Naive B cell (primary cell): ENCODE data around the gene GRIN2A. TPM values are rescaled to one million over a fixed set of nuclear protein-coding genes. Genes with fewer than 3 reads are reported as not detected.

ENCODE experiments used
- ATAC-seq, 2 donors: fragments of 150-1000 bp; cut with Tn5 transposase; 2 replicates each; pipeline ENCODE4 v1.10.0; 2021; ENCODE audit warnings: low read depth in 2 of 2, mild to moderate bottlenecking in 2 of 2, moderate library complexity in 2 of 2
- DNase-seq: peaks from one replicate; pipeline ENCODE4 v3.0.0; 2022
- H3K27ac Mint-ChIP-seq, 6 donors: one replicate each; pipeline ENCODE4 v1.8.0; 2020 to 2022; ENCODE audit warnings: mild to moderate bottlenecking in 6 of 6, mixed read lengths in 6 of 6, moderate library complexity in 5 of 6, inconsistent platforms in 2 of 6
- H3K27me3 Mint-ChIP-seq, 3 donors: one replicate each; pipeline ENCODE4 v1.8.0; 2021 to 2022; ENCODE audit warnings: mixed read lengths in 3 of 3, mild to moderate bottlenecking in 1 of 3
- H3K36me3 Mint-ChIP-seq, 2 donors: one replicate each; pipeline ENCODE4 v1.8.0; 2020 to 2022; ENCODE audit warnings: mixed read lengths in 2 of 2, inconsistent platforms in 1 of 2, mild to moderate bottlenecking in 1 of 2
- H3K4me1 Mint-ChIP-seq, 3 donors: one replicate each; pipeline ENCODE4 v1.8.0; 2020 to 2022; ENCODE audit warnings: mixed read lengths in 3 of 3, inconsistent platforms in 1 of 3, mild to moderate bottlenecking in 1 of 3, moderate library complexity in 1 of 3
- H3K4me3 Mint-ChIP-seq, 8 donors: one replicate each; pipeline ENCODE4 v1.8.0; 2020 to 2022; ENCODE audit warnings: mild to moderate bottlenecking in 8 of 8, mixed read lengths in 8 of 8, moderate library complexity in 8 of 8, inconsistent platforms in 2 of 8
- H3K9me3 Mint-ChIP-seq, 7 donors: one replicate each; pipeline ENCODE4 v1.8.0; 2020 to 2022; ENCODE audit warnings: mixed read lengths in 7 of 7, mild to moderate bottlenecking in 5 of 7, inconsistent platforms in 2 of 7, moderate library complexity in 1 of 7
- polyA plus RNA-seq, 6 donors: library from polyadenylated mRNA; unstranded; fragments of 300-500 nt; fragmentation: Illumina TruSeq; gene quantifications; one replicate each; pipeline ENCODE4 v1.2.3, GENCODE V29; 2021; ENCODE audit warnings: low read depth in 6 of 6

GRIN2A gene
- polyA plus RNA-seq, 6 donors from 2014 or later, result 0.04 to 0.53 (median 0.17) TPM; not detected in 3

DNA sequence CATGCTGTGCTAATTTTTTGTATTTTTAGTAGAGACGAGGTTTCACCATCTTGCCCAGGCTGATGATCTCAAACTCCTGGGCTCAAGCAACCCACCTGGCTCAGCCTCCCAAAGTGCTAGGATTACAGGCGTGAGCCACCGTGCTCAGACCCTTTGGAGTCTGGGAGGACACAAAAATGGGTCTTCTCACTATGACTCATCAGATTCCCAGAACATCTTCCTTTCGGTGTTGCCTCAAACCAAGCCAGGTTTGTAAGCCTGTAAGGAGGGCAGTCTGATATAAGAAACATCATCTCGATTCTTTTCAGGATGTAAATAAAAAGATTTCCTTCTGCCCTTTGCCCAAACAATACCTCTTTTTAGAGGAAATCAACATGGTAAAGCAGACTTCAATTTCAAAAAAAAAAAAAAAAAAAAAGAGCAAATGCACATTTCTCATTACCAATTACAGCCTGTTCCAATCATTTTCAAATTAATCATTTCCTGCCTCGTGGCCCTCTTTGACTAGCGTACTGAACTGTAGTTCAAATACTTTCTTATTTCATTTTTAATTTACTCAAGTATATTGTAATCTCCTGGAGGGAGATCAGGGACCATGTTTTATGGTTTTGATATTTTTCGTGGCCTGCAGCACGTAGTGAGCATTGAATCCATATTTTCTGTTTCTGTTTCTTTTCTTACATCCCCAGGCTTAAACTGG lies 409.6 kb downstream of the GRIN2A start:
- H3K27ac Mint-ChIP-seq, result no peak overlapping the region
- ATAC-seq (no peak), DNase-seq (no peak)
- no peaks in the 10 kb centered on the region for H3K36me3 Mint-ChIP-seq
- no peaks in the 10 kb centered on the region for H3K4me1 Mint-ChIP-seq
- H3K4me3 Mint-ChIP-seq, result no peak overlapping the region
- peaks cover 0 to 15% (median 0%) of the 10 kb centered on the region in 3 donors for H3K27me3 Mint-ChIP-seq
- H3K9me3 Mint-ChIP-seq, result peaks cover 0 to 7% (median 3%) of the 10 kb centered on the region in 7 donors

DNA sequence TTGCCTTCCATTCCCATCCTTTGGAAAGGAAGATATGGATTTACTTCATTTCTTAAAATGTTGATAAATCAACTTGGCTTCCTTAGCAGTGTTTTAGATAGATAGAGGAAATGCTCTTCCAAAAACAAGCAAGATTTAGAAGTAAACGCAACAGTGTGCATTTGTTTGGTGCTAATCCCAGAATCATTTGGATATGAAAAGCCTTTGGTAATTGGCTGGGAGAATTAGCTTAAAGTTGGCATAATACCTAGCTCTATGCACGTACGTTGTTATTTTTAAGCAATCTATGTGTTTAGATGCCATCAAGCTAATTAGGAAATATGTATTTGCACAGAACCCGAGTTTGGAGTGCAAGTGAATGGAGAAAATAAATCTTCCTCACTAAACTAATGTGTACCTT lies 415.3 kb downstream of the GRIN2A start:
- Mint-ChIP-seq H3K36me3 (no peaks in the 10 kb centered on the region), H3K9me3 (peaks cover 0 to 2% (median 0%) of the 10 kb centered on the region in 7 donors), H3K4me1 (no peaks in the 10 kb centered on the region), H3K4me3 (no peak overlapping the region), H3K27me3 (peaks cover 0 to 8% (median 2%) of the 10 kb centered on the region in 3 donors), H3K27ac (no peak overlapping the region)
- no peak for DNase-seq
- ATAC-seq, result no peak

DNA sequence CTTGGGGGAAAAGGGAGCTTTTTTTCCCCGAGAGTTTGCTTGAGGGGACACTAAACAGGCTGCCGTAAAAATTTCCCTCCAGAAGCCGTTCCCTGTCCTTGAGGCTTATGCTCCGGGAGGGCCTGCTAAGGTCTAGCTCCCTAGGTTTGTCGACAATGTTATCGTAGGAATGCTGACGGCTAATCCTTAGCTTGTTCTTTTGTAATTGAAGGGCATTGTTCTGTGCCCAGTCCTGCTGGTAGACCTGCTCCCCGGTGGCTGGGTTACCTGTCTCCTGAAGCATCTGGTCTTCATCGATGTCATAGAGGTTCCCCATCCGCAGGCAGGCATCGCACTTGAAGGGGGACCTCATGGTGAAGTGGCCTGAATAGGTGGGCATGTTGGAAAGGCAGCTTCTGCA lies 418.7 kb downstream of the GRIN2A start:
- Mint-ChIP-seq H3K9me3 (peaks cover 0 to 2% (median 0%) of the 10 kb centered on the region in 7 donors), H3K36me3 (no peaks in the 10 kb centered on the region), H3K4me1 (no peaks in the 10 kb centered on the region), H3K4me3 (no peak overlapping the region), H3K27me3 (peaks cover 4 to 15% (median 5%) of the 10 kb centered on the region in 3 donors), H3K27ac (no peak overlapping the region)
- no peak for DNase-seq
- ATAC-seq, result no peak

DNA sequence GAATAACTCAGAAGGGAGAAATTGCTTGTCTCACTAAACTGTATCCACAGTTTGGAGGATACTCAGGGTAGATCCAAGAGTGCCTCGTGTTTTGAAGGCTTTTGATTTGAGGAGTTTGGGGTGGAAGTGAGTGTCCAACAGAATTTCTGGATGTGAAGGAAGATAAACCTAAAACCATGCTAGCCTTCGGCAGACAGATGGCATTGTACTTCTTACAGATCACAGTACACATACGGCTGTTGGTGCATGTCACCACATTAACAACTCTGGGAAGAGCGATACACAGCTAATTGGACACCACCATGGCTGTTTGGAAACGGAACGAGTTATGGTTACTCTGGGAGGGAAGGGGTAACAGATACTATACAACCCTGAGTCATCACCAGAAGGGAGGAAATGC lies 420.4 kb downstream of the GRIN2A start:
- H3K27me3 Mint-ChIP-seq, result peaks cover 6 to 15% (median 13%) of the 10 kb centered on the region in 3 donors
- no peaks in the 10 kb centered on the region for H3K4me1 Mint-ChIP-seq
- H3K36me3 Mint-ChIP-seq, result no peaks in the 10 kb centered on the region
- H3K4me3 Mint-ChIP-seq, result no peak overlapping the region
- DNase-seq, result no peak
- no peak overlapping the region for H3K27ac Mint-ChIP-seq
- H3K9me3 Mint-ChIP-seq, result peaks cover 0 to 2% (median 0%) of the 10 kb centered on the region in 7 donors
- no peak for ATAC-seq

DNA sequence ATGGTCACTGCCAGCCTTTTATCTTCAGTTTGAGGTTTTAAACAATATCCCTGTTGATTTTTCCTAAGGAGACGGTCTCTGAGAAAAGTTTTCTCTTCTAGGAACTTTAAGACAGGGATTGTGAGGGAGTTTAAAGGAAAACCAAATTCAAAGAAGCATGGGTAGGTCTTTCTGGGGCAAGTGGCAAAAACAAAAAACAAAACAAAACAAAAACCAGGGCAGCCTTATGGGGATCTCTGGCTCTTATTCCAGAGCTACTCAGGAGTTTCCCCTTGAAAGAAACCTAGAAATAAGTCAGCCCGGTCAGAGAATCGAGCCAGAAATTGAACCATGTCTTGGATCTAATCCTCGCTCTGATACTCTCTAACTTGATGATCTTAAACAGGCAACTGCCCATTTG lies 424.5 kb downstream of the GRIN2A start:
- Mint-ChIP-seq H3K27me3 (peaks cover 6 to 16% (median 15%) of the 10 kb centered on the region in 3 donors), H3K4me1 (no peaks in the 10 kb centered on the region), H3K4me3 (no peak overlapping the region), H3K9me3 (no peaks in the 10 kb centered on the region), H3K36me3 (no peaks in the 10 kb centered on the region), H3K27ac (no peak overlapping the region)
- DNase-seq (no peak), ATAC-seq (no peak)

DNA sequence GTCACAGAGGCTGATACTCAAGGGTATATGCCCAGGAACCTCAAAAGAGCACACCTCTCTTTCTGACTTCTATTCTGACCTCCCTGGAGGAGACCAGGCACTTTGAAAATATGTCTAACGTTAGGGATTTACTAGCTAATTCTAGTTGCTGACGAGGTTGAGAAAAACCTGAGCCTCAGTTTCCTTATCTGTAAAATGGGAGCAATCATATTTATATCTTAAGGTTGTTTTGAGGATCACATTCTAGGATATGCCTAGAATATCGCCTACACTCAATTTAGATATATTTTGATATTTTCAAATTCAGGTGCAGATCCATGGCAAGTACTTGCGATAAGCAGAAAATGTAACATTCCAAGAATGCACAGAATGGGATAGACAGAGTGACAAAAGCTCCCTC lies 425.8 kb downstream of the GRIN2A start:
- Mint-ChIP-seq H3K4me1 (no peaks in the 10 kb centered on the region), H3K27ac (no peak overlapping the region), H3K36me3 (no peaks in the 10 kb centered on the region), H3K9me3 (peaks cover 0 to 3% (median 0%) of the 10 kb centered on the region in 7 donors), H3K27me3 (peaks cover 8 to 16% (median 14%) of the 10 kb centered on the region in 3 donors), H3K4me3 (no peak overlapping the region)
- no peak for ATAC-seq
- DNase-seq, result no peak

DNA sequence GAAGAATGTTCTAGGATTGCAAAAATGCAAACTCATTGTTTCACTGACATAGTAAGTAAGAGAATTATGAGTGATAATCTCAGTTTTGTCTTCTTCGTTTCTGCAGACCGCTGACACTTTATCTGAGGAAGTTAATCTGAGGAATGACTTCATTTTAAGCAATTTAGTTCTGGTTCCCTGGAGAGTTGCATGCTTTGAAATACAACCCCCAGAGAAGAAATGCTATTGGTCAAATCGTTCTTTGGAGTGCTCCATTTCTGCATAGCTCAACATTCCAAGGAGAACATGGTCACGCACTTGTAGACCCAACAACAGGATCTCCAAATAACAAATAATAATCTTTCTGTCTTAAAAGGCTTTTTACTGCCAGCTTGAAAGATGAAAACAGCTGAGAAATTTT lies 427.1 kb downstream of the GRIN2A start:
- H3K27ac Mint-ChIP-seq, result no peak overlapping the region
- H3K4me3 Mint-ChIP-seq, result no peak overlapping the region
- no peaks in the 10 kb centered on the region for H3K4me1 Mint-ChIP-seq
- DNase-seq, result no peak
- H3K27me3 Mint-ChIP-seq, result peaks cover 11 to 17% (median 12%) of the 10 kb centered on the region in 3 donors
- peaks cover 0 to 4% (median 0%) of the 10 kb centered on the region in 7 donors for H3K9me3 Mint-ChIP-seq
- no peak for ATAC-seq
- H3K36me3 Mint-ChIP-seq, result no peaks in the 10 kb centered on the region

DNA sequence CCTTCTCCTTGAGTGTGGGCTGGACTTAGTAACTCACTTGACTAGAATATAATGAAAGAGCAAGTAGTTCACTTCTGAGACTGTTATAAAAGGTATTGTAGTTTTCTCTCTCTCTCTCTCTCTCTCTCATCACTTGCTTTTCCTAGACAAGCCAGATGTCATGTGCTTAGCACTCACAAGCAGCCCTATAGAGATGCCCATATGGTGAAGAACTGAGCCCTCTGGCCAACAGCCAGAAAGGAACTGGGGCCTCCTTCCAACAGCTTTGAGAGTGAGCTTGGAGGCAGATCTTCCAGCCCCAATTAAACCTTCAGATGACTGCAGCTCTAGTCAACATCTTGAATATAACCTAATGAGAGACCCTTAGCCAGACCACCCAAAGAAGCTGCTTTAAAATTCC lies 440.5 kb downstream of the GRIN2A start:
- DNase-seq (no peak), ATAC-seq (no peak)
- H3K4me3 Mint-ChIP-seq, result no peak overlapping the region
- peaks cover 0 to 1% (median 0%) of the 10 kb centered on the region in 7 donors for H3K9me3 Mint-ChIP-seq
- peaks cover 7 to 13% (median 10%) of the 10 kb centered on the region in 3 donors for H3K27me3 Mint-ChIP-seq
- H3K36me3 Mint-ChIP-seq, result no peaks in the 10 kb centered on the region
- no peaks in the 10 kb centered on the region for H3K4me1 Mint-ChIP-seq
- H3K27ac Mint-ChIP-seq, result no peak overlapping the region

DNA sequence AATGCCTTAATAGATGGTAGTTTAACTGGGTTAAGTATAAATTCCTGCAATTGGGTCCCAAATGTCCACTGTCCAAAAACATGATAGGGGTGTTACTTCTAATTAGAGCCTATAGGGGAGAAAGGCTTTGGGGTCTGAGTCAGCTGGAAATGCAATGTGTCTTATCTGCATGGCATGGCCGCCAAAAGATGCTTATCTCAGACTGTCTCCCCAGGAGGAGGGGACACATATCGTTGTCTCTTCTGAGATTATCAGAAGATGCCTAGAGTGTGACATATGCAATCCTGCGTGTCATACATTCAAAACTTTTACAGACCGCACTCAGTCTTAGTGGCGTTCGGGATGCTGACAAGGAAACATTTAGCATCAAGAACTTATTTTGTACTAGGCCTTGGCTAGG lies 442.9 kb downstream of the GRIN2A start:
- Mint-ChIP-seq H3K27me3 (peaks cover 0 to 13% (median 10%) of the 10 kb centered on the region in 3 donors), H3K27ac (no peak overlapping the region), H3K4me1 (no peaks in the 10 kb centered on the region), H3K4me3 (no peak overlapping the region), H3K9me3 (peaks cover 0 to 1% (median 0%) of the 10 kb centered on the region in 7 donors), H3K36me3 (no peaks in the 10 kb centered on the region)
- DNase-seq, result no peak
- no peak for ATAC-seq

DNA sequence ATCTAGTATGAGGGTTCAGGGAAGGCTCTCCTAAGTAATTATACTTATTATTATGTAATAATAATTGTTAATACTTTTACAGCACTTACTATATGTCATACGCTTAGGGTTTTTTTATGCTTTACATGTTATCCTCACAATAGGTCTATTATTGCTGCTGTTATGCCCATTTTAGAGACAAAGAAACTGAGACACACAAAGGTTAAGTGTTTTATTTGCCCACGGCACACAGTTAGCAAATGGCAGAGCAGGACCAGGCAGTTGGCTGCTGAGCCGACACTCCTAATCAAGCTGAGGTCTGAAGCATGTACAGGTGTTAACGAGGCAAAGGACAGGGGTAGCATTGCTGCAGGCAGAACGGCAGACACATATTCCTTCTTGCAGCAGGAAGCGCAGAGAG lies 443.5 kb downstream of the GRIN2A start:
- Mint-ChIP-seq H3K27me3 (peaks cover 0 to 12% (median 10%) of the 10 kb centered on the region in 3 donors), H3K27ac (no peak overlapping the region), H3K36me3 (no peaks in the 10 kb centered on the region), H3K4me3 (no peak overlapping the region), H3K9me3 (peaks cover 0 to 1% (median 0%) of the 10 kb centered on the region in 7 donors), H3K4me1 (no peaks in the 10 kb centered on the region)
- no peak for DNase-seq
- ATAC-seq, result no peak

DNA sequence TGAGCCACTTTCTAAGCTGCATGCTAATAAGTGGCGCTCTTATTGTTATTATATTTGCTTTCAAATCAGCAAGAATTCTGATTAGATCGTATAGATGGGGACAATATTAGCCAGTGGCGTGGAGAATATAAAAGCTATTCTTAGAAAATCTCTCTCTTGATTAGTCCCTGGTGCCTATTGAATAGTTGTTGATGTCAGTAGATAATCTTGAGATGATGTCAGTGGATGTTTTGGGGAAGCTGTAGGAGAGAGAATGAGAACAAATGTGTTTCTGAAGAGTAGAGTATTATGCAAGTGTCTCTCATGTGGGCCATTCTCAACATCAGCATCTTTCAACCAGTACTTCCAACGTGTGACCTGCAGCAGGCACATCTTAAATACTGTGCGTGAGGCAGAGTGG lies 445.7 kb downstream of the GRIN2A start:
- Mint-ChIP-seq H3K36me3 (no peaks in the 10 kb centered on the region), H3K4me1 (no peaks in the 10 kb centered on the region), H3K27ac (no peak overlapping the region), H3K4me3 (no peak overlapping the region), H3K27me3 (peaks cover 0 to 5% (median 0%) of the 10 kb centered on the region in 3 donors), H3K9me3 (peaks cover 0 to 1% (median 0%) of the 10 kb centered on the region in 7 donors)
- DNase-seq (no peak), ATAC-seq (no peak)

DNA sequence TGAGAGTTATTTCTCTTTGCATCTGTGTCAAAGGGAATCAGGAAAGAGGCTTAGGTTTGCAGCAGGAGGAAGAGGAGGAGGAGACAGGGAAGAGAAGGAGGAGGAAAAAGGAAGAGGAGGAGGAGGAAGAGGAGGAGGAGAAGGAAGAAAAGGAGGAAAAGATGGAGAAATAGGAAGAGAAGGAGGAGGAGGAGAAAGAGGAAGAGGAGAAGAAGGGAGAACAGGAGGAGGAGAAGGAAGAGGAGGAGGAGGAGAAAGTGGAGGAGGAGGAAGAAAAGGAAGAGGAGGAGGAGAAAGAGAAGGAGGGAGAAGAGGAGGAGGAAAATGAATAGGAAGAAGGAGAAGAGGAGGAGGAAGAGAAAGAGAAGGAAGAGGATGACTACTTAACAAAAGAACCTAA lies 459.1 kb downstream of the GRIN2A start:
- Mint-ChIP-seq H3K27me3 (peaks cover 7 to 15% (median 11%) of the 10 kb centered on the region in 3 donors), H3K4me3 (no peak overlapping the region), H3K4me1 (no peaks in the 10 kb centered on the region), H3K36me3 (no peaks in the 10 kb centered on the region), H3K27ac (no peak overlapping the region), H3K9me3 (peaks cover 0 to 10% (median 2%) of the 10 kb centered on the region in 7 donors)
- ATAC-seq (no peak), DNase-seq (no peak)

DNA sequence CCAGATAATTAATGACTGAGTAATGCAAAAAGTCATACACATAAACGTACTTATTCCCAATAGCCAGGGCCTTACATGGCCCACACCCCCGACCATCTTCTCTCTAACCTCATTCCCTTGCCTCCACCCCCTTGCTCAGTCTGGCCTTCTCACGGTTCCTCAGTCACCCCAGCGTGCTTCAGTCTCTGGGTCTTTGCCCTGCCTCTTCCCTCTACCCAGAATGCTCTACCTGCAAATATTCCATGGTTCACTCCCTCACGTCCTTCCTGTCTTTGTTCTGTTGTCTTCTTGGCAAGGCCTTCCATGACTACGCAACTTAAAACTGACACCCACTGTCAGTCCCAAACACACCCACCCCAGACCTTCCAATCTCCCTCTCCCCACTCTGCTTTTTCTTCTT lies 468.3 kb downstream of the GRIN2A start:
- H3K27ac Mint-ChIP-seq, result no peak overlapping the region
- no peaks in the 10 kb centered on the region for H3K36me3 Mint-ChIP-seq
- DNase-seq, result no peak

DNA sequence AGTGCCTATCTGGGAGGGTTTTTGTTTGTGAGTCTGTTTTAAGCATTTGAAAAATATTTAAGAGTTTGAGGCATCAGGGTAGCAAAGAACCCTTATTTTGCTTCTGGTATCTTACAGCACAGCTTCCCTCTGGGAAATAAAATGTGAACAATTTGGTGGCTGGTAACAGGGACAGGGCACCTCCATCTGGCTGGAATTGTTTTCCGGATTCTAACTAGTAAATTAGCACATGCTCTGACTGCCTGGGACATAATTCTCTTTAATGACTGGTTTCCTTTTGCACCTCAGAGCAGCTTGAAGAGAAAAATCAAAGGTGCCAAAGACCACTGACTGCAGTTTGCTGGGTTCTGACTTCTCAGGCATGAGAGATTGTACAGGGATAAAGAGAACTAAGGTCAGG lies 469.1 kb downstream of the GRIN2A start:
- H3K36me3 Mint-ChIP-seq, result no peaks in the 10 kb centered on the region
- H3K9me3 Mint-ChIP-seq, result peaks cover 0 to 15% (median 4%) of the 10 kb centered on the region in 7 donors
- DNase-seq, result no peak
- no peak overlapping the region for H3K4me3 Mint-ChIP-seq
- no peak overlapping the region for H3K27ac Mint-ChIP-seq
- peaks cover 14 to 25% (median 22%) of the 10 kb centered on the region in 3 donors for H3K27me3 Mint-ChIP-seq
- no peak for ATAC-seq
- H3K4me1 Mint-ChIP-seq, result no peaks in the 10 kb centered on the region

More for the DNA sequence above, 468.3 kb downstream of the GRIN2A start:
- H3K9me3 Mint-ChIP-seq, result peaks cover 0 to 11% (median 4%) of the 10 kb centered on the region in 7 donors
- no peak for ATAC-seq
- H3K4me1 Mint-ChIP-seq, result no peaks in the 10 kb centered on the region
- peaks cover 14 to 20% (median 15%) of the 10 kb centered on the region in 3 donors for H3K27me3 Mint-ChIP-seq
- H3K4me3 Mint-ChIP-seq, result no peak overlapping the region
